Measurements from ENCODE around the gene PDGFD. TPM values are rescaled to one million over a fixed set of nuclear protein-coding genes. Genes with fewer than 3 reads are reported as not detected.

The PDGFD gene
- total and polyA plus RNA-seq, 4 experiments from 2014 or later = 0.10 TPM; not detected in 3

GRCh38 chr11:104145062-104145461 is 18.9 kb downstream of the PDGFD start:
- H3K4me3 ChIP-seq (ENCODE audit: low read length in 2 of 2) = no peak overlapping the region
- intact Hi-C loops (cut with micrococcal nuclease) = no loop called here
- DNase-seq = no peak
- no peaks in the 10 kb centered on the region for H3K36me3 ChIP-seq (ENCODE audit: insufficient read depth, low read length)
- ChIA-PET POLR2A (ENCODE audit: partially characterized antibody) (no interaction called here), CTCF (ENCODE audit: partially characterized antibody) (interaction anchor here (1.0 kb wide), 1 partner anchor 11 kb away, joined by 3 read pairs; no protein-coding TSS in a partner anchor)
- H3K27me3 Mint-ChIP-seq = no peaks in the 10 kb centered on the region
- H3K9me3 ChIP-seq (ENCODE audit: control insufficient read depth in 1 of 2, low read length in 2 of 2) = no peaks in the 10 kb centered on the region
- H3K27ac ChIP-seq (ENCODE audit: low read depth, low read length) = no peak overlapping the region
- H3K27ac Mint-ChIP-seq = no peak overlapping the region
- no peaks in the 10 kb centered on the region for H3K36me3 Mint-ChIP-seq
- H3K4me1 ChIP-seq (ENCODE audit: insufficient read depth, low read length) = no peaks in the 10 kb centered on the region
- no peaks in the 10 kb centered on the region for H3K9me3 Mint-ChIP-seq
- no peaks in the 10 kb centered on the region for H3K4me1 Mint-ChIP-seq
- no peak overlapping the region for H3K4me3 Mint-ChIP-seq
- H3K27me3 ChIP-seq (ENCODE audit: insufficient read depth, low read length) = no peaks in the 10 kb centered on the region

GRCh38 chr11:104142698-104143097 is 21.2 kb downstream of the PDGFD start:
- H3K27me3 ChIP-seq (ENCODE audit: insufficient read depth, low read length) = no peaks in the 10 kb centered on the region
- POLR2A ChIA-PET (ENCODE audit: partially characterized antibody) = no interaction called here
- no peak overlapping the region for H3K27ac Mint-ChIP-seq
- CTCF ChIA-PET (ENCODE audit: partially characterized antibody) = no interaction called here
- no peak for DNase-seq
- intact Hi-C loops (cut with micrococcal nuclease) = no loop called here
- H3K4me1 ChIP-seq (ENCODE audit: insufficient read depth, low read length) = no peaks in the 10 kb centered on the region
- no peaks in the 10 kb centered on the region for H3K27me3 Mint-ChIP-seq
- no peaks in the 10 kb centered on the region for H3K4me1 Mint-ChIP-seq
- H3K27ac ChIP-seq (ENCODE audit: low read depth, low read length) = no peak overlapping the region
- H3K9me3 ChIP-seq (ENCODE audit: control insufficient read depth in 1 of 2, low read length in 2 of 2) = no peaks in the 10 kb centered on the region
- H3K9me3 Mint-ChIP-seq = no peaks in the 10 kb centered on the region
- no peak overlapping the region for H3K4me3 ChIP-seq (ENCODE audit: low read length in 2 of 2)
- no peaks in the 10 kb centered on the region for H3K36me3 ChIP-seq (ENCODE audit: insufficient read depth, low read length)
- H3K4me3 Mint-ChIP-seq = no peak overlapping the region
- H3K36me3 Mint-ChIP-seq = no peaks in the 10 kb centered on the region

- no peaks in the 10 kb centered on the region for H3K4me1 Mint-ChIP-seq
- H3K27me3 Mint-ChIP-seq = no peaks in the 10 kb centered on the region
- no peak overlapping the region for H3K4me3 Mint-ChIP-seq
- intact Hi-C loops (cut with micrococcal nuclease) = no loop called here
- Histone ChIP-seq H3K27ac (ENCODE audit: low read depth, low read length) (no peak overlapping the region), H3K4me3 (ENCODE audit: low read length in 2 of 2) (no peak overlapping the region), H3K9me3 (ENCODE audit: control insufficient read depth in 1 of 2, low read length in 2 of 2) (no peaks in the 10 kb centered on the region), H3K4me1 (ENCODE audit: insufficient read depth, low read length) (no peaks in the 10 kb centered on the region), H3K27me3 (ENCODE audit: insufficient read depth, low read length) (no peaks in the 10 kb centered on the region), H3K36me3 (ENCODE audit: insufficient read depth, low read length) (no peaks in the 10 kb centered on the region)
- POLR2A ChIA-PET (ENCODE audit: partially characterized antibody) = no interaction called here
- no peaks in the 10 kb centered on the region for H3K36me3 Mint-ChIP-seq
- H3K9me3 Mint-ChIP-seq = peaks cover 0 to 2% (median 0%) of the 10 kb centered on the region in 8 donors
- CTCF ChIA-PET (ENCODE audit: partially characterized antibody) = no interaction called here
- no peak for DNase-seq
- no peak overlapping the region for H3K27ac Mint-ChIP-seq
Observed at GRCh38 chr11:104136861-104137260, 27.1 kb downstream of the PDGFD start.

GRCh38 chr11:104134745-104135144 is 29.2 kb downstream of the PDGFD start:
- intact Hi-C loops (cut with micrococcal nuclease) = no loop called here
- CTCF ChIA-PET (ENCODE audit: partially characterized antibody) = no interaction called here
- H3K36me3 Mint-ChIP-seq = no peaks in the 10 kb centered on the region

GRCh38 chr11:104130161-104130560 is 33.8 kb downstream of the PDGFD start:
- Mint-ChIP-seq H3K27me3 (peaks cover 0 to 1% of the 10 kb centered on the region in 2 donors), H3K4me1 (no peaks in the 10 kb centered on the region), H3K9me3 (peaks cover 0 to 2% (median 0%) of the 10 kb centered on the region in 8 donors), H3K36me3 (no peaks in the 10 kb centered on the region), H3K4me3 (no peak overlapping the region), H3K27ac (no peak overlapping the region)
- Histone ChIP-seq H3K4me3 (ENCODE audit: low read length in 2 of 2) (no peak overlapping the region), H3K4me1 (ENCODE audit: insufficient read depth, low read length) (no peaks in the 10 kb centered on the region), H3K27me3 (ENCODE audit: insufficient read depth, low read length) (no peaks in the 10 kb centered on the region), H3K27ac (ENCODE audit: low read depth, low read length) (no peak overlapping the region), H3K9me3 (ENCODE audit: control insufficient read depth in 1 of 2, low read length in 2 of 2) (no peaks in the 10 kb centered on the region), H3K36me3 (ENCODE audit: insufficient read depth, low read length) (no peaks in the 10 kb centered on the region)
- CTCF ChIA-PET (ENCODE audit: partially characterized antibody) = no interaction called here
- no peak for DNase-seq
- intact Hi-C loops (cut with micrococcal nuclease) = no loop called here
- POLR2A ChIA-PET (ENCODE audit: partially characterized antibody) = no interaction called here

More at GRCh38 chr11:104134745-104135144, 29.2 kb downstream of the PDGFD start:
- no peak overlapping the region for H3K27ac ChIP-seq (ENCODE audit: low read depth, low read length)
- no peak for DNase-seq
- peaks cover 0 to 1% of the 10 kb centered on the region in 2 donors for H3K27me3 Mint-ChIP-seq
- peaks cover 0 to 2% (median 0%) of the 10 kb centered on the region in 8 donors for H3K9me3 Mint-ChIP-seq
- no peaks in the 10 kb centered on the region for H3K4me1 Mint-ChIP-seq
- no peaks in the 10 kb centered on the region for H3K36me3 ChIP-seq (ENCODE audit: insufficient read depth, low read length)
- H3K9me3 ChIP-seq (ENCODE audit: control insufficient read depth in 1 of 2, low read length in 2 of 2) = no peaks in the 10 kb centered on the region
- H3K27ac Mint-ChIP-seq = no peak overlapping the region
- no peak overlapping the region for H3K4me3 ChIP-seq (ENCODE audit: low read length in 2 of 2)
- no peak overlapping the region for H3K4me3 Mint-ChIP-seq
- no peaks in the 10 kb centered on the region for H3K4me1 ChIP-seq (ENCODE audit: insufficient read depth, low read length)
- POLR2A ChIA-PET (ENCODE audit: partially characterized antibody) = no interaction called here
- H3K27me3 ChIP-seq (ENCODE audit: insufficient read depth, low read length) = no peaks in the 10 kb centered on the region

- CTCF ChIA-PET (ENCODE audit: partially characterized antibody) = no interaction called here
Observed at GRCh38 chr11:104129145-104129544, 34.8 kb downstream of the PDGFD start.

GRCh38 chr11:104127828-104128227 is 36.1 kb downstream of the PDGFD start:
- Histone ChIP-seq H3K4me3 (ENCODE audit: low read length in 2 of 2) (no peak overlapping the region), H3K9me3 (ENCODE audit: control insufficient read depth in 1 of 2, low read length in 2 of 2) (no peaks in the 10 kb centered on the region), H3K27ac (ENCODE audit: low read depth, low read length) (no peak overlapping the region), H3K27me3 (ENCODE audit: insufficient read depth, low read length) (no peaks in the 10 kb centered on the region), H3K36me3 (ENCODE audit: insufficient read depth, low read length) (no peaks in the 10 kb centered on the region), H3K4me1 (ENCODE audit: insufficient read depth, low read length) (no peaks in the 10 kb centered on the region)
- POLR2A ChIA-PET (ENCODE audit: partially characterized antibody) = no interaction called here
- Mint-ChIP-seq H3K27ac (no peak overlapping the region), H3K4me1 (no peaks in the 10 kb centered on the region), H3K36me3 (no peaks in the 10 kb centered on the region), H3K27me3 (peaks cover 0 to 1% of the 10 kb centered on the region in 2 donors), H3K4me3 (no peak overlapping the region), H3K9me3 (no peaks in the 10 kb centered on the region)
- intact Hi-C loops (cut with micrococcal nuclease) = no loop called here
- CTCF ChIA-PET (ENCODE audit: partially characterized antibody) = no interaction called here
- no peak for DNase-seq

More at GRCh38 chr11:104129145-104129544, 34.8 kb downstream of the PDGFD start:
- no peaks in the 10 kb centered on the region for H3K4me1 ChIP-seq (ENCODE audit: insufficient read depth, low read length)
- no peaks in the 10 kb centered on the region for H3K36me3 Mint-ChIP-seq
- POLR2A ChIA-PET (ENCODE audit: partially characterized antibody) = no interaction called here
- peaks cover 0 to 1% of the 10 kb centered on the region in 2 donors for H3K27me3 Mint-ChIP-seq
- no peak overlapping the region for H3K4me3 ChIP-seq (ENCODE audit: low read length in 2 of 2)
- no peak overlapping the region for H3K27ac Mint-ChIP-seq
- H3K27me3 ChIP-seq (ENCODE audit: insufficient read depth, low read length) = no peaks in the 10 kb centered on the region
- H3K9me3 Mint-ChIP-seq = no peaks in the 10 kb centered on the region
- H3K9me3 ChIP-seq (ENCODE audit: control insufficient read depth in 1 of 2, low read length in 2 of 2) = no peaks in the 10 kb centered on the region
- intact Hi-C loops (cut with micrococcal nuclease) = no loop called here
- no peaks in the 10 kb centered on the region for H3K36me3 ChIP-seq (ENCODE audit: insufficient read depth, low read length)
- DNase-seq = no peak
- H3K27ac ChIP-seq (ENCODE audit: low read depth, low read length) = no peak overlapping the region
- no peak overlapping the region for H3K4me3 Mint-ChIP-seq
- H3K4me1 Mint-ChIP-seq = no peaks in the 10 kb centered on the region

GRCh38 chr11:104126464-104126863 is 37.5 kb downstream of the PDGFD start:
- Mint-ChIP-seq H3K27ac (no peak overlapping the region), H3K36me3 (no peaks in the 10 kb centered on the region), H3K27me3 (peaks cover 0 to 1% of the 10 kb centered on the region in 2 donors), H3K4me1 (no peaks in the 10 kb centered on the region), H3K4me3 (no peak overlapping the region), H3K9me3 (no peaks in the 10 kb centered on the region)
- ChIA-PET POLR2A (ENCODE audit: partially characterized antibody) (no interaction called here), CTCF (ENCODE audit: partially characterized antibody) (no interaction called here)
- no peaks in the 10 kb centered on the region for H3K4me1 ChIP-seq (ENCODE audit: insufficient read depth, low read length)
- H3K36me3 ChIP-seq (ENCODE audit: insufficient read depth, low read length) = no peaks in the 10 kb centered on the region
- H3K27me3 ChIP-seq (ENCODE audit: insufficient read depth, low read length) = no peaks in the 10 kb centered on the region
- no peak overlapping the region for H3K4me3 ChIP-seq (ENCODE audit: low read length in 2 of 2)
- H3K9me3 ChIP-seq (ENCODE audit: control insufficient read depth in 1 of 2, low read length in 2 of 2) = no peaks in the 10 kb centered on the region
- DNase-seq = no peak
- intact Hi-C loops (cut with micrococcal nuclease) = no loop called here
- H3K27ac ChIP-seq (ENCODE audit: low read depth, low read length) = no peak overlapping the region

Data from CD4-positive, alpha-beta memory T cell (primary cell).